ENCODE data around the gene PIK3R6. TPM values are rescaled to one million over a fixed set of nuclear protein-coding genes. Genes with fewer than 3 reads are reported as not detected.

Gene PIK3R6
- total RNA-seq, 2 donors from 2014 or later = 0.66 TPM; not detected in 1

DNA sequence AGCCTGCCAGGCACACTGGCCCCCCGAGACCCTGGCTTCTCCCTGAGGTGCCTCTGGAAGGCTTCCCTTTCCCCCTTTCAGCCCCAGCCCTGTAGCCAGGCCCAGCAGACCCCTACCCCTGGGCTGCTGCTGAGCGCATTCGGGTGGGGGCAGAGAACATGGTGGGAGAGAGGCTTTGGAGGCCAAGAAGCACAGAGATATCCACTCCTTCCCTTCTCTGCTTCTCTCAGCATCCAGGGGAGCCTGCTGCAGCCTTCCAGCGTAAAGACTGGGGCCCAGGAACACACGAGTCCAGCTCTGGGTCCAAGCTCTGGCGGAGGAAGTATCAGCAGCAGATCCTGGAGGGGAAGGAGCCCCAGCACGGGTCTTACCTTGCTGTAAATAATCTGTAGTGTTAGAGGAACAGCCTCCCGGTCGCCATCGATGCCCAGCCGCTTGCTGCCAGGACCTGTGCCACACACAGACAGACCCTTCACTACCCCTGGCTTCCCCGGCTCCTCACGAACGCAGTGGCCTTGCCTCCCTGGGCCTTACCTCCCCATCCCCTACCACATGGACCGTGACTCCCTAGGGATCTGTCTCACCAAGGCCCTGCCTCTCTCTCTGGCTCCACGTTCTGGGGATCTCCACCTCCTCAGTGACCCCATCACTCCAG is 17.0 kb upstream of the PIK3R6 start:
- Histone ChIP-seq H3K4me3 (no peak overlapping the region), H3K4me1 (no peaks in the 10 kb centered on the region), H3K27ac (no peak overlapping the region), H3K9me3 (no peaks in the 10 kb centered on the region), H3K36me3 (replicated peaks in 1 of 2; ENCODE audit: insufficient read depth in 1 of 2, low read depth in 2 of 2) (no peaks in the 10 kb centered on the region), H3K27me3 (no peaks in the 10 kb centered on the region)
- 85% methylated on average over 12 to 16 of the region's 16 CpGs for WGBS, 2 donors
- ATAC-seq = no peak
- TF ChIP-seq POLR2A (IDR thresholded peaks at IDR 0.05) = no peak
- TF ChIP-seq CTCF (IDR thresholded peaks at IDR 0.05) = no peak
- DNase-seq = no peak
- intact Hi-C loops (cut with DNase I) = no loop called here

- no peaks in the 10 kb centered on the region for H3K4me1 ChIP-seq
- DNase-seq (no peak), ATAC-seq (no peak)
- H3K36me3 ChIP-seq (replicated peaks in 1 of 2; ENCODE audit: insufficient read depth in 1 of 2, low read depth in 2 of 2) = no peaks in the 10 kb centered on the region
- H3K4me3 ChIP-seq = no peak overlapping the region
- TF ChIP-seq POLR2A (IDR thresholded peaks at IDR 0.05) = no peak
- TF ChIP-seq CTCF (IDR thresholded peaks at IDR 0.05) = no peak
- H3K27ac ChIP-seq = no peak overlapping the region
- no peaks in the 10 kb centered on the region for H3K27me3 ChIP-seq
- intact Hi-C loops (cut with DNase I) = no loop called here
- 94 to 95% methylated on average over 4 of the region's 4 CpGs for WGBS, 2 donors
- H3K9me3 ChIP-seq = no peaks in the 10 kb centered on the region
Observed at GRCh38 chr17:8883353-8883752, 15.9 kb upstream of the PIK3R6 start.

GRCh38 chr17:8881606-8882005 is 14.1 kb upstream of the PIK3R6 start:
- Histone ChIP-seq H3K9me3 (no peaks in the 10 kb centered on the region), H3K4me3 (no peak overlapping the region), H3K27me3 (no peaks in the 10 kb centered on the region), H3K4me1 (no peaks in the 10 kb centered on the region), H3K36me3 (replicated peaks in 1 of 2; ENCODE audit: insufficient read depth in 1 of 2, low read depth in 2 of 2) (no peaks in the 10 kb centered on the region), H3K27ac (no peak overlapping the region)
- DNase-seq (no peak), ATAC-seq (no peak)
- WGBS, 2 donors = 73 to 84% methylated on average over 4 to 6 of the region's 7 CpGs
- TF ChIP-seq POLR2A (IDR thresholded peaks at IDR 0.05) = no peak
- TF ChIP-seq CTCF (IDR thresholded peaks at IDR 0.05) = no peak
- intact Hi-C loops (cut with DNase I) = no loop called here

GRCh38 chr17:8880466-8880865 is 13.0 kb upstream of the PIK3R6 start:
- no peak overlapping the region for H3K27ac ChIP-seq
- no peaks in the 10 kb centered on the region for H3K4me1 ChIP-seq
- intact Hi-C loops (cut with DNase I) = no loop called here
- WGBS, 2 donors = 80 to 84% methylated on average over 2 to 7 of the region's 7 CpGs
- no peak overlapping the region for H3K4me3 ChIP-seq
- TF ChIP-seq POLR2A (IDR thresholded peaks at IDR 0.05) = no peak
- no peak for TF ChIP-seq CTCF (IDR thresholded peaks at IDR 0.05)
- H3K9me3 ChIP-seq = no peaks in the 10 kb centered on the region
- ATAC-seq (no peak), DNase-seq (no peak)
- H3K27me3 ChIP-seq = no peaks in the 10 kb centered on the region
- H3K36me3 ChIP-seq (replicated peaks in 1 of 2; ENCODE audit: insufficient read depth in 1 of 2, low read depth in 2 of 2) = no peaks in the 10 kb centered on the region

GRCh38 chr17:8879410-8879809 is 11.9 kb upstream of the PIK3R6 start:
- ATAC-seq = no peak
- no peaks in the 10 kb centered on the region for H3K36me3 ChIP-seq (replicated peaks in 1 of 2; ENCODE audit: insufficient read depth in 1 of 2, low read depth in 2 of 2)
- no peaks in the 10 kb centered on the region for H3K9me3 ChIP-seq
- H3K27me3 ChIP-seq = no peaks in the 10 kb centered on the region
- intact Hi-C loops (cut with DNase I) = no loop called here
- 38 to 56% methylated on average over 7 of the region's 7 CpGs for WGBS, 2 donors
- TF ChIP-seq CTCF (IDR thresholded peaks at IDR 0.05) = no peak
- TF ChIP-seq POLR2A (IDR thresholded peaks at IDR 0.05) = no peak
- H3K4me3 ChIP-seq = no peak overlapping the region
- H3K27ac ChIP-seq = no peak overlapping the region
- no peak for DNase-seq
- no peaks in the 10 kb centered on the region for H3K4me1 ChIP-seq
